ENCODE measurements around the gene RBMXL3.
A peak's percentile ranks its signal among the peaks of the same experiment; 100 is the strongest.
"Not testable (repeated sequence)": the region's sequence is repeated elsewhere in the genome, so short reads cannot be mapped to it uniquely, and the experiment has no call there.

The RBMXL3 gene

DNA sequence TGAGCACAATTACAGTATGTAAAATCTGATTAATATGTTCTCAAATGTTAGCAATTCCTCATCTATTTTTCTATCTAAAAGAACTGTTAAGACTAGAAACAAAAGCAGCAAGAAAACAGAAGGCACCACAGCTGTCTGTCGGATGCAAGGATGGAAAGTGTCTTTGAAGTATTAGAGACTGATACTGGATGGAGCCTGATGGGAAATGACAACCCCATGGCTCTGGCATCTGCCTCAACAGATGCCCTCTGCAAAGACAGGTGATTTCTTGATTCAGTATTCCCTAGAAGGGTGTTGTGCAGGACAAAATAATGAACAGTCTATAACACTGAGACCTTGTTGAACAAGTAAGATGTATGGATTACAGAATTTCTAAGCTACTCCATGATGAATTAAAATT is 24.9 kb downstream of the RBMXL3 start:
- no peak for TF ChIP-seq CTCF (IDR thresholded peaks at IDR 0.05; ENCODE audit: low read depth, low read length)

GRCh38 chrX:115214605-115215004 is 25.4 kb downstream of the RBMXL3 start:
- no peak for TF ChIP-seq CTCF (IDR thresholded peaks at IDR 0.05; ENCODE audit: low read depth, low read length)
- H3K4me3 ChIP-seq (ENCODE audit: low read depth, low read length): no peak overlapping the region

More for the DNA sequence above, 24.9 kb downstream of the RBMXL3 start:
- no peak overlapping the region for H3K4me3 ChIP-seq (ENCODE audit: low read depth, low read length)

DNA sequence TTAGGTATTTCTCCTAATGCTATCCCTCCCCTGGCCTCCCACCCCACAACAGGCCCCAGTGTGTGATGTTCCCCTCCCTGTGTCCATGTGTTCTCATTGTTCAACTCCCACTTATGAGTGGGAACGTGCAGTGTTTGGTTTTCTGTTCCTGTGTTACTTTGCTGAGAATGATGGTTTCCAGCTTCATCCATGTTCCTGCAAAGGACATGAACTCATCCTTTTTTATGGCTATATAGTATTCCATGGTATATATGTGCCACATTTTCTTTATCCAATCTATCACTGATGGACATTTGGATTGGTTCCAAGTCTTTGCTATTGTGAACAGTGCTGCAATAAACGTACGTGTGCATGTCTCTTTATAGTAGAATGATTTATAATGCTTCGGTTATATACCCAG is 28.1 kb downstream of the RBMXL3 start:
- H3K4me3 ChIP-seq (ENCODE audit: low read depth, low read length): not testable (repeated sequence)

- H3K4me3 ChIP-seq (ENCODE audit: low read depth, low read length): no peak overlapping the region
- TF ChIP-seq CTCF (IDR thresholded peaks at IDR 0.05; ENCODE audit: low read depth, low read length): peak; percentile 30
These were observed 37.7 kb downstream of the RBMXL3 start for GRCh38 chrX:115226929-115227328.

GRCh38 chrX:115229337-115230003 is 40.3 kb downstream of the RBMXL3 start:
- TF ChIP-seq CTCF (IDR thresholded peaks at IDR 0.05; ENCODE audit: low read depth, low read length): no peak
- H3K4me3 ChIP-seq (ENCODE audit: low read depth, low read length): no peak overlapping the region

DNA sequence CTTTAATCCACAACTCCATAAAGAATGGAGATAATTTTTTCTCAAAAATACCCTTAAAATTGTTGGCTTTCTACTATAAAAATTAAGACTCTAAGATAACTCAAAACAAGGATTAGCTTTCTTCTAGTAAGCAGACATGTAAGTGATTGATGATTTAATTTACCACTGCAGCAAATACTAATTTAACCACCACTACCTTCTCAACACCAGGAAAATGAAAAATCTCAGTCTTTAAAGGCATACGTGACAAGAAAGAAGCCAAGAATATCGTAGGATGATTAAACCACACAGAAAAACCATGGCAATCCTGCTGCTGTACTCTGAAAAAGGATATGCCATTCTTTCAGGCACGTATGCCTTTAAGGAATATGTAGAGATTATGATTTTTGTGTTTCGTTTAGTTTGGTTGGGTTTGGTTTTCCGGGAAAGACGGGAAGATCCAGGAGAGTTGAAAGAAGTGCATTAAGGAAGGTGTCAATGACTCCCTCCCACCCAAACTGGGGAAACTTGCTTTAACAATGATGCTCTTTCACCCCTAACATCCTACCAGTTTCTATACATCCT is 43.8 kb downstream of the RBMXL3 start:
- TF ChIP-seq CTCF (IDR thresholded peaks at IDR 0.05; ENCODE audit: low read depth, low read length): no peak
- H3K4me3 ChIP-seq (ENCODE audit: low read depth, low read length): peak overlapping the region; percentile 68

DNA sequence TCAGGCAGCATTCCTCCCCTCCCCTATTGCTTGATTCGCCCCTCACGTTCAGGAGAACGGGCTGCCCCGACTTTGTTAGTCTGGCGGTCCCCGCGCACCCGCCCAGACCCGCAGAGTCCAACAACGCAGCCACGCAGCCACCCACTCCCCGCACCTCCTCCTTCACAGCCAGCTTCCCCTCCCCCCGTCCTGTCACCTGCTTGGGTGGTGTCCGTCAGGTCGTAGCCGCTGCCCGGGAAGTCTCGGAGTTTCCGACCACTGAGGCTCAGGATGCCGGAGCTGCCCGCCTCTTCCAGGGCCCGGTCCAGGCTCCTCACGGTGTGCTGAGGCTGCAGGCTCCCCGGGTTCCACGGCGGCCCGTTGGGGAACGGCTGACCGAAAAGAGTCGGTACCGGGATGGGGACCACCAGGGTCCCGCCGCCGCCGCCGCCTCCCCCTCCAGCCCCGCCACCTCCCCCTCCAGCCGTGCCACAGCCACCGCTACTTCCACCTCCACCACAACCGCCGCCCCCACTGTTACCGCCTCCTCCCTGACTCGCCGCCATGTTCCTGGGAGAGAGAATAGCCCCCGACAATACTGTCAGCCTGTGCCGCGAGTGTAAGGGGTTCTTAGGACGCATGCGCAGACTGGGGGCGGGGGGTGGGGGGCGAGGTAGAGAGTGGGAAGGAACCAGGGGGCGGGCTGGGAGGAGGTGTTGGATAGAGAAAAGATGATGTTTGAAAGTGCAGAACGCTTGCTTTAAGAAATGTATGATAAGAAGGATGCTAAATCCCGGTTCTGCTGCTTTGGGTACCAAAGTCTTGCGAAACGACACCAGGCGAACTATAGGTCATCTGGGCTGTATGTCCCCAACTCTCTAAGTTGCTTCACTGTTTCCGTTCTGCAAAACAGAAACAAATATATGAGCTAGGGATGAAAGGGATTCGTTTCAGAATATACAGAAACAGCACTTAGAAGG is 44.6 kb downstream of the RBMXL3 start, which contains the start of gene LRCH2:
TSS of gene LRCH2 (minus strand) at position 600 of the 959 bp plus-strand sequence. CDS start at position 545, 55 bp downstream.
- no peak for TF ChIP-seq CTCF (IDR thresholded peaks at IDR 0.05; ENCODE audit: low read depth, low read length)
- peak within 1 kb of the TSS; percentile 68 for H3K4me3 ChIP-seq (ENCODE audit: low read depth, low read length)

Measured in WI38 (cell line).